NB4 (cell line): Measurements from ENCODE around the gene PRPF19.

ENCODE experiments used
- DNase-seq: peaks from one replicate; pipeline ENCODE4 v3.0.0; 2010; ENCODE audit warnings: low read depth
- H3K4me3 ChIP-seq: one replicate; pipeline ENCODE4 v1.5.1; 2011; ENCODE audit warnings: mild to moderate bottlenecking, low read depth, low read length, moderate library complexity
- MYC ChIP-seq: IDR thresholded peaks from 2 replicates; pipeline ENCODE4 v1.6.1; 2011; ENCODE audit warnings: low read depth, low read length
- POLR2A ChIP-seq: IDR thresholded peaks from 2 replicates; pipeline ENCODE4 v1.6.1; 2011; ENCODE audit warnings: mild to moderate bottlenecking; ENCODE audit not compliant: insufficient read length; ENCODE audit errors: extremely low read depth
- TF ChIP-seq, protein P1 (sequence below): IDR thresholded peaks from one replicate; pipeline ENCODE4 v1.5.1; 2012; ENCODE audit warnings: low read depth, low read length
- TF ChIP-seq, protein P2 (sequence below): IDR thresholded peaks from 2 replicates; pipeline ENCODE4 v1.6.1; 2011; ENCODE audit warnings: low read depth, low read length

Gene PRPF19

DNA sequence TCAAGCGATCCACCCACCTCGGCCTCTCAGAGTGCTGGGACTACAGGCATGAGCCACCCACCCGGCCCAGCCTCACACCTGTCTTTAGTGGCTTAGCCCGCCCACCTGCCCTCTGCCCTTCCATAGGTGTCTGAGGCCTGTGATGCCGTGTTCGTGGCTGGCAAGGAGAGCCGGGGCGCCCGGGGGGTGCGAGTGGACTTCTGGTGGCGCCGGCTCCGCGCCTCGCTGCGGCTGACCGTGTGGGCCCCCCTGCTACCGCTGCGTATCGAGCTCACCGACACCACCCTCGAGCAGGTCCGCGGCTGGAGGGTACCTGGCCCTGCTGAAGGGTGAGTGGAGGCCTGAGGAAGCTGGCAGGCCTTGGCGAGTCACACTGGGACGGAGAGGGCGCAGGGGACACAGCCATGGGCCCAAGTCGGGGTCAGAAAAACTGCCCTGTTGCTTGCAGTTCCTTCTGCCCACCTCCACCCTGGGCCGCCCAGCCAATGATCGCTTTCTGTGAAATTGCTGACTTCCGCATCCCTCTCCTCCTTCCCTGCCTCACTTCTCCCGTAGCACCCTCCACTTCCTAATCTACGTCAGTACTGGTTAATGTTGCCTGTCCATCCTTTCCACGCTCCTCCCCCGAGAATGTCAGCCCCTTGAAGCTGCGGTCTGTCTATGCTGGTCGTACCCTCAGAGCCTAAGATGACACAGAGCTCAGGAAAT is 27.2 kb upstream of the PRPF19 start:
- no peak for DNase-seq
- no peak for TF ChIP-seq MYC
- no peak for TF ChIP-seq POLR2A
- H3K4me3 ChIP-seq = no peak overlapping the region

DNA sequence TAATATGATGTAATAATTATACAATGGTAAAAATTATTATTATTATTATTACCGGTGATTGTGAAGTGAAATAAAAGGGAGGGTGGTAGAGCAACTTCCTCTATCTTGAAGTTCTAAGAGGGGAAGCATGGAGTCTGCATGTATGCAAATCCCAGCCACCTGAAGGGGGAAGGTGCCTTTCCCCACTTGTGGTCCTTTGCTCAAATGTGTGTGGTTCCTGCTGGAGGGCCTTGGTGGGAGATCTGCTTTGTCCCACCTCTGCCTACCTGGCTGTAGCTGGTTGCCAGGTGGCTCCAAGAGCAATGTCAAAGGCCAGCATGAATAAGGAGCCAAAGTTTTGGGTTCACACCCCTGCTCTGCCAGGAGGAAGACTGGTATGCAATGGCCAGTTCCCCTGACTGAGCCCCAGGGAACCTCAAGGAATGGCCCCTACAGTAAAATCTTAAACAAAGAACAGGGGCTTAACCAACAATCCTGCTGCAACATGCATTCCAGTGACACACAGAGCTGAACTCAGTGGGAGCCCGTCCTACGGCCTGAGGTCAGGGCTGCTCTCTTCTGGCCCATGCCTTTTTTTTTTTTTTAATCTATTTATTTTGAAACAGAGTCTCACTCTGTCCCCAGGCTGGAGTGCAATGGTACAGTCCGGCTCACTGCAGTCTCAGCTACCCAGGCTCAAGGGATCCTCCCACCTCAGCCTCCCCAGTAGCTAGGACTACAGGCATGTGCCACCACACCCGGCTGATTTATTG is 26.4 kb upstream of the PRPF19 start:
- DNase-seq = no peak
- no peak overlapping the region for H3K4me3 ChIP-seq
- TF ChIP-seq POLR2A = no peak
- TF ChIP-seq, protein P1, sequence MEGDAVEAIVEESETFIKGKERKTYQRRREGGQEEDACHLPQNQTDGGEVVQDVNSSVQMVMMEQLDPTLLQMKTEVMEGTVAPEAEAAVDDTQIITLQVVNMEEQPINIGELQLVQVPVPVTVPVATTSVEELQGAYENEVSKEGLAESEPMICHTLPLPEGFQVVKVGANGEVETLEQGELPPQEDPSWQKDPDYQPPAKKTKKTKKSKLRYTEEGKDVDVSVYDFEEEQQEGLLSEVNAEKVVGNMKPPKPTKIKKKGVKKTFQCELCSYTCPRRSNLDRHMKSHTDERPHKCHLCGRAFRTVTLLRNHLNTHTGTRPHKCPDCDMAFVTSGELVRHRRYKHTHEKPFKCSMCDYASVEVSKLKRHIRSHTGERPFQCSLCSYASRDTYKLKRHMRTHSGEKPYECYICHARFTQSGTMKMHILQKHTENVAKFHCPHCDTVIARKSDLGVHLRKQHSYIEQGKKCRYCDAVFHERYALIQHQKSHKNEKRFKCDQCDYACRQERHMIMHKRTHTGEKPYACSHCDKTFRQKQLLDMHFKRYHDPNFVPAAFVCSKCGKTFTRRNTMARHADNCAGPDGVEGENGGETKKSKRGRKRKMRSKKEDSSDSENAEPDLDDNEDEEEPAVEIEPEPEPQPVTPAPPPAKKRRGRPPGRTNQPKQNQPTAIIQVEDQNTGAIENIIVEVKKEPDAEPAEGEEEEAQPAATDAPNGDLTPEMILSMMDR = no peak
- TF ChIP-seq, protein P2, sequence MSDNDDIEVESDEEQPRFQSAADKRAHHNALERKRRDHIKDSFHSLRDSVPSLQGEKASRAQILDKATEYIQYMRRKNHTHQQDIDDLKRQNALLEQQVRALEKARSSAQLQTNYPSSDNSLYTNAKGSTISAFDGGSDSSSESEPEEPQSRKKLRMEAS = no peak
- TF ChIP-seq MYC = no peak

DNA sequence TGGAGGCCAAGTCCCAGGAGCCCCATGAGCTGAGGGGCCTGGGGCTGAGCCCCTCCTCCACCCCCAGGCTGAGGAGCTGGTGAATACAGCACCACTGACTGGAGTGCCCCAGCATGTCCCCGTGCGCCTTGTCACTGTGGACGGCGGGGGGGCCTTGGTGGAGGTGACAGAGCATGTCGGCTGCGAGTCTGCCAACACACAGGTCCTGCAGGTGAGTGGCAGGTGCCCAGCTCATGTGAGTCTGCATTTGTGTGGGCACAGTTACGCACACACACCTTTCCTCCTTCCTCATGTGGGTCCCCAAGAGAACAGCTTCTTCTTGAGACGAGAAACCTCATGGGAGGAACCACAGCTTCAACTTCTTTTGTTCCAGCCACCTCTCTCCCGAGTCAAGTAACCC is 25.5 kb upstream of the PRPF19 start:
- TF ChIP-seq POLR2A (no peak), MYC (no peak)
- TF ChIP-seq, protein P2 = no peak
- TF ChIP-seq, protein P1 = no peak
- no peak for DNase-seq
- H3K4me3 ChIP-seq = no peak overlapping the region

DNA sequence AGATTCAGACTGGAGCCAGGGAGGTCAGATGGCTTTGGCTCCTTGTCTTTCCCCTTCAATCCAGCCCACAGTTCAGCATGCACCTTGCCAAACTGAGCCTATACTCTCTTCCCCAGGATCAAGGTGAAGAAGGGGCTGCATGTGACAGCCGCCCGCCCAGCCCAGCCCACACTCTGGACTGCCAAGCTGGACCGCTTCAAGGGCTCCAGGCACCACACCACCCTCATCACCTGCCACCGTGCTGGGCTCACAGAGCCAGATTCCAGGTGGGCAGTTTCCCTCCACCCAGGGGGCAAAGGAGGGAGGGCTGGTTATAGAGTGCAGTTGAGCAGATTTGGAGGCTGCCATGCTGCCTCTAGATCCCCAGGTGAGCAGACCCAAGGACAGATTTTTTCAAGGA is 24.0 kb upstream of the PRPF19 start:
- TF ChIP-seq, protein P2 = no peak
- no peak for TF ChIP-seq POLR2A
- TF ChIP-seq MYC = no peak
- TF ChIP-seq, protein P1 = no peak
- H3K4me3 ChIP-seq = no peak overlapping the region
- no peak for DNase-seq

DNA sequence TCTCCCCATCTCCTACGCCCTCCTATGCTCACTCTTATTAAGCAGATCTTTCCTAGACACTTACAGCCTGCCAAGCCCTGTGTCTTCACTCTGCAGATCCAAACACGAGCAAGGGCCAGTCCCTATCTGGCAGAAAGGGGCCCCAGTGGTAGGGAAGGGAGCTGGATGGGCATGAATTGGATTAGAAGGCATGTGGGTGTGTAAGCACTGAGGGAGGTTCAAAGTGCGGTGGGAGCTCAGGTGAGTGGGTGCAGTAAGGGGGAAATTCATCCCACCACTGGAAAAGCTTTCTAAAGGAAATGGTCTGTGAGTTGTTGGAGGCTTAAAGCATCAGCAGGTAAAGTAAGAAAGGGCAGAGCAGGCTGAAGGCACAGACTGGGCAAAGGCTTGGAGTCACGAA is 23.4 kb upstream of the PRPF19 start:
- no peak for DNase-seq
- no peak overlapping the region for H3K4me3 ChIP-seq
- TF ChIP-seq, protein P2 = no peak
- no peak for TF ChIP-seq MYC
- TF ChIP-seq, protein P1 = no peak
- no peak for TF ChIP-seq POLR2A

DNA sequence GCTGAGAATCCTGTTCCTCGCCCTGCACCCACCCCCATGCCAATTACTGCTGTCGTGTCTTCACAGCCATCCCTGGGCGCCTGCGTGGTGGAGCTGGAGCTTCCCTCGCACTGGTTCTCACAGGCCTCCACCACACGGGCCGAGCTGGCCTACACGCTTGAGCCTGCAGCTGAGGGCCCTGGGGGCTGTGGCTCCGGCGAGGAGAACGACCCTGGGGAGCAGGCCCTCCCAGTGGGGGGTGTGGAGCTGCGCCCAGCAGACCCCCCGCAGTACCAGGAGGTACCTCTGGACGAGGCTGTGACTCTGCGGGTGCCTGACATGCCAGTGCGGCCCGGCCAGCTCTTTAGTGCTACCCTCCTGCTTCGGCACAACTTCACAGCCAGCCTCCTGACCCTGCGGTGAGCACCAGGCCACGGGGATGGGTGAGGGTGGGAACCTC is 22.2 kb upstream of the PRPF19 start:
- no peak overlapping the region for H3K4me3 ChIP-seq
- TF ChIP-seq POLR2A = no peak
- TF ChIP-seq, protein P2 = no peak
- TF ChIP-seq MYC = no peak
- TF ChIP-seq, protein P1 = no peak
- DNase-seq = no peak
